Nephron (organoid): ENCODE results near the gene KMT5B.

Experiments
- H3K27ac Mint-ChIP-seq, 3 experiments: 2 replicates each; pipeline ENCODE4 v1.8.0; 2020; ENCODE audit warnings: mixed read lengths in 3 of 3, mild to moderate bottlenecking in 2 of 3, moderate library complexity in 1 of 3
- H3K27me3 Mint-ChIP-seq: 2 replicates; pipeline ENCODE4 v1.8.0; 2021; ENCODE audit warnings: low read depth, mild to moderate bottlenecking, moderate library complexity, mixed read lengths
- H3K36me3 Mint-ChIP-seq: 2 replicates; pipeline ENCODE4 v1.8.0; 2020; ENCODE audit warnings: low read depth, mixed read lengths
- H3K4me1 Mint-ChIP-seq: 2 replicates; pipeline ENCODE4 v1.8.0; 2020; ENCODE audit warnings: mixed read lengths
- H3K4me3 Mint-ChIP-seq, 3 experiments: 2 replicates each; pipeline ENCODE4 v1.8.0; 2020; ENCODE audit warnings: mild to moderate bottlenecking in 3 of 3, mixed read lengths in 3 of 3, moderate library complexity in 2 of 3
- H3K9me3 Mint-ChIP-seq: 2 replicates; pipeline ENCODE4 v1.8.0; 2020; ENCODE audit warnings: mixed read lengths
- CTCF ChIP-seq, 3 experiments: fragments of 200-600 bp; sonication (generic); IDR thresholded peaks; one replicate each; pipeline ENCODE4 v1.5.0; 2021; ENCODE audit warnings: antibody characterized with exemption in 3 of 3; ENCODE audit not compliant: unreplicated experiment in 3 of 3

Gene KMT5B

GRCh38 chr11:68226421-68226820, 13.3 kb upstream of the KMT5B start:
- Mint-ChIP-seq H3K9me3 (peaks cover 10% of the 10 kb centered on the region), H3K27ac (no peak overlapping the region), H3K27me3 (peaks cover 3% of the 10 kb centered on the region), H3K36me3 (no peaks in the 10 kb centered on the region), H3K4me3 (no peak overlapping the region), H3K4me1 (no peaks in the 10 kb centered on the region)
- no peak for TF ChIP-seq CTCF (IDR thresholded peaks at IDR 0.05; ENCODE audit: unreplicated experiment in 3 of 3)

- Mint-ChIP-seq H3K4me1 (no peaks in the 10 kb centered on the region), H3K27me3 (peaks cover 3% of the 10 kb centered on the region), H3K27ac (no peak overlapping the region), H3K36me3 (no peaks in the 10 kb centered on the region), H3K9me3 (peaks cover 10% of the 10 kb centered on the region), H3K4me3 (no peak overlapping the region)
- no peak for TF ChIP-seq CTCF (IDR thresholded peaks at IDR 0.05; ENCODE audit: unreplicated experiment in 3 of 3)
These were observed 11.5 kb upstream of the KMT5B start for GRCh38 chr11:68224606-68225005.

GRCh38 chr11:68223275-68223674, 10.2 kb upstream of the KMT5B start:
- Mint-ChIP-seq H3K27me3 (peaks cover 3% of the 10 kb centered on the region), H3K4me3 (no peak overlapping the region), H3K4me1 (no peaks in the 10 kb centered on the region), H3K36me3 (no peaks in the 10 kb centered on the region), H3K27ac (no peak overlapping the region), H3K9me3 (peaks cover 8% of the 10 kb centered on the region)
- TF ChIP-seq CTCF (IDR thresholded peaks at IDR 0.05; ENCODE audit: unreplicated experiment in 3 of 3): no peak

GRCh38 chr11:68221406-68221805, 8.3 kb upstream of the KMT5B start:
- no peaks in the 10 kb centered on the region for H3K4me1 Mint-ChIP-seq
- no peak overlapping the region for H3K4me3 Mint-ChIP-seq
- H3K27me3 Mint-ChIP-seq: no peaks in the 10 kb centered on the region
- no peak overlapping the region for H3K27ac Mint-ChIP-seq
- TF ChIP-seq CTCF (IDR thresholded peaks at IDR 0.05; ENCODE audit: unreplicated experiment in 3 of 3): no peak
- H3K9me3 Mint-ChIP-seq: peaks cover 8% of the 10 kb centered on the region
- no peaks in the 10 kb centered on the region for H3K36me3 Mint-ChIP-seq

GRCh38 chr11:68216171-68216938, 3.3 kb upstream of the KMT5B start:
- Mint-ChIP-seq H3K27me3 (peaks cover 11% of the 10 kb centered on the region), H3K9me3 (no peaks in the 10 kb centered on the region), H3K4me3 (peak overlapping the region; percentile 27 to 43 (median 40)), H3K27ac (peak overlapping the region in 2 of 3 experiments; percentile 94), H3K4me1 (peaks cover 23% of the 10 kb centered on the region), H3K36me3 (no peaks in the 10 kb centered on the region)
- TF ChIP-seq CTCF (IDR thresholded peaks at IDR 0.05; ENCODE audit: unreplicated experiment in 3 of 3): no peak
